ENCODE results near the gene PROX1.

The PROX1 gene

GRCh38 chr1:214010717-214011116 is 22.9 kb downstream of the PROX1 start:
- no peak overlapping the region for H3K9ac ChIP-seq
- no peak overlapping the region for H2AFZ ChIP-seq

GRCh38 chr1:214012418-214012817 is 24.6 kb downstream of the PROX1 start:
- no peaks in the 10 kb centered on the region for H3K27me3 ChIP-seq (ENCODE audit: control insufficient read depth, insufficient read depth, low read length)
- H3K4me1 ChIP-seq, result no peaks in the 10 kb centered on the region
- H3K4me2 ChIP-seq (ENCODE audit: low read length), result no peak overlapping the region
- no peaks in the 10 kb centered on the region for H3K36me3 ChIP-seq (ENCODE audit: control insufficient read depth, insufficient read depth, low read length)
- no peak overlapping the region for H3K4me3 ChIP-seq (ENCODE audit: low read depth, low read length)
- H3K9ac ChIP-seq, result no peak overlapping the region
- no peak for TF ChIP-seq CTCF (IDR thresholded peaks at IDR 0.05)
- H3K79me2 ChIP-seq, result no peaks in the 10 kb centered on the region
- H2AFZ ChIP-seq, result no peak overlapping the region
- no peaks in the 10 kb centered on the region for H3K9me3 ChIP-seq (ENCODE audit: control insufficient read depth, low read length)
- no peak overlapping the region for H3K27ac ChIP-seq

More at GRCh38 chr1:214010717-214011116, 22.9 kb downstream of the PROX1 start:
- H3K4me1 ChIP-seq, result no peaks in the 10 kb centered on the region
- H3K4me2 ChIP-seq (ENCODE audit: low read length), result no peak overlapping the region
- no peak overlapping the region for H3K4me3 ChIP-seq (ENCODE audit: low read depth, low read length)
- no peaks in the 10 kb centered on the region for H3K36me3 ChIP-seq (ENCODE audit: control insufficient read depth, insufficient read depth, low read length)
- H3K9me3 ChIP-seq (ENCODE audit: control insufficient read depth, low read length), result no peaks in the 10 kb centered on the region
- H3K27ac ChIP-seq, result no peak overlapping the region
- no peaks in the 10 kb centered on the region for H3K27me3 ChIP-seq (ENCODE audit: control insufficient read depth, insufficient read depth, low read length)
- no peak for TF ChIP-seq CTCF (IDR thresholded peaks at IDR 0.05)
- H3K79me2 ChIP-seq, result no peaks in the 10 kb centered on the region

GRCh38 chr1:214013614-214014377 is 26.0 kb downstream of the PROX1 start:
- no peaks in the 10 kb centered on the region for H3K36me3 ChIP-seq (ENCODE audit: control insufficient read depth, insufficient read depth, low read length)
- no peak for TF ChIP-seq CTCF (IDR thresholded peaks at IDR 0.05)
- no peaks in the 10 kb centered on the region for H3K4me1 ChIP-seq
- no peak overlapping the region for H2AFZ ChIP-seq
- no peak overlapping the region for H3K4me2 ChIP-seq (ENCODE audit: low read length)
- H3K27ac ChIP-seq, result no peak overlapping the region
- H3K9me3 ChIP-seq (ENCODE audit: control insufficient read depth, low read length), result no peaks in the 10 kb centered on the region
- no peaks in the 10 kb centered on the region for H3K79me2 ChIP-seq
- H3K27me3 ChIP-seq (ENCODE audit: control insufficient read depth, insufficient read depth, low read length), result no peaks in the 10 kb centered on the region
- no peak overlapping the region for H3K9ac ChIP-seq
- H3K4me3 ChIP-seq (ENCODE audit: low read depth, low read length), result no peak overlapping the region

DNA sequence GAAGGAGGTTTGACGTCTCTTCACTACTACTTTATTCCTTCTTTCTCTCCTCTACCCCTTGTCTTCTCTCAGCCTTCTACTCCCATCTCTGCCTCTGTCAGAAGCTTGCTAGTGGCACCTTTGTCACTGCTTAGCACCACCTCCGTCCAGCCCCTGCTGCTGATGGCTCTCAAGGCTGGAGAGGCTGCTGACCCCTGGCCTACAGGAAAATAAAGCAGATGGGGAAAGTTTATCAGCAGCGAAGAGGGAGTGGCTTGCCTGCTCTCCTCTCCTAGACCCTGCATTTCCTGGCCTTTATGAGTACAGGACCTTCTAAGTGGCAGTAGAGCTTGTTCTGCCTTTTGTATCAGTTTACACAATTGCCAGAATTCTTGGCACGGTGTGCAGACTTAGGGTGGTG is 27.0 kb downstream of the PROX1 start:
- H3K27ac ChIP-seq, result no peak overlapping the region
- no peak overlapping the region for H3K4me2 ChIP-seq (ENCODE audit: low read length)
- no peaks in the 10 kb centered on the region for H3K4me1 ChIP-seq
- no peak overlapping the region for H3K9ac ChIP-seq
- no peak overlapping the region for H3K4me3 ChIP-seq (ENCODE audit: low read depth, low read length)
- H3K36me3 ChIP-seq (ENCODE audit: control insufficient read depth, insufficient read depth, low read length), result no peaks in the 10 kb centered on the region
- H2AFZ ChIP-seq, result no peak overlapping the region
- H3K79me2 ChIP-seq, result no peaks in the 10 kb centered on the region
- no peaks in the 10 kb centered on the region for H3K27me3 ChIP-seq (ENCODE audit: control insufficient read depth, insufficient read depth, low read length)
- no peak for TF ChIP-seq CTCF (IDR thresholded peaks at IDR 0.05)
- H3K9me3 ChIP-seq (ENCODE audit: control insufficient read depth, low read length), result no peaks in the 10 kb centered on the region

Measured in parathyroid adenoma (tissue), 2 donors.